LoVo (cell line): ENCODE data around the gene C12orf60.
A peak's percentile ranks its signal among the peaks of the same experiment; 100 is the strongest.
"Not testable (repeated sequence)": the region's sequence is repeated elsewhere in the genome, so short reads cannot be mapped to it uniquely, and the experiment has no call there.

ENCODE experiments used
- DNase-seq: peaks from one replicate; pipeline ENCODE4 v3.0.0-alpha.2; 2016; ENCODE audit warnings: low spot score

C12orf60 gene

GRCh38 chr12:14803011-14803829 lies at the start of gene C12orf60, which contains the start of gene WBP11:
TSS of gene C12orf60 (plus strand) at chr12:14803670. CDS start at chr12:14822936, 19,266 bp downstream.
TSS of gene WBP11 (minus strand) at chr12:14803478. CDS start at chr12:14801383, 2,095 bp downstream.
- peak; percentile 100 for DNase-seq

GRCh38 chr12:14756334-14757143 lies 46.9 kb upstream of the C12orf60 start:
- no peak for DNase-seq

GRCh38 chr12:14759711-14760280 lies 43.7 kb upstream of the C12orf60 start:
- not testable (repeated sequence) for DNase-seq

- no peak for DNase-seq
Measured at GRCh38 chr12:14765398-14765797, 38.1 kb upstream of the C12orf60 start.

- DNase-seq, result not testable (repeated sequence)
Measured at GRCh38 chr12:14766020-14766419, 37.5 kb upstream of the C12orf60 start.

- no peak for DNase-seq
Measured at GRCh38 chr12:14766649-14767215, 36.7 kb upstream of the C12orf60 start.

- DNase-seq, result no peak
Measured at GRCh38 chr12:14767617-14768016, 35.9 kb upstream of the C12orf60 start.

GRCh38 chr12:14768823-14769405 lies 34.6 kb upstream of the C12orf60 start:
- DNase-seq, result no peak

GRCh38 chr12:14769466-14769968 lies 34.0 kb upstream of the C12orf60 start:
- no peak for DNase-seq

GRCh38 chr12:14769969-14770495 lies 33.4 kb upstream of the C12orf60 start:
- DNase-seq, result peak; percentile 90

- peak; percentile 98 for DNase-seq
Measured at GRCh38 chr12:14770496-14771461, 32.7 kb upstream of the C12orf60 start.

- DNase-seq, result peak; percentile 57
Measured at GRCh38 chr12:14771651-14772137, 31.8 kb upstream of the C12orf60 start.

GRCh38 chr12:14772946-14773345 lies 30.5 kb upstream of the C12orf60 start:
- no peak for DNase-seq

- peak; percentile 27 for DNase-seq
Measured at GRCh38 chr12:14773685-14774073, 29.8 kb upstream of the C12orf60 start.

- peak; percentile 99 for DNase-seq
Measured at GRCh38 chr12:14774074-14774905, 29.2 kb upstream of the C12orf60 start.

- DNase-seq, result peak; percentile 68
Measured at GRCh38 chr12:14774906-14775635, 28.4 kb upstream of the C12orf60 start.

GRCh38 chr12:14775636-14775980 lies 27.9 kb upstream of the C12orf60 start:
- DNase-seq, result no peak

- peak; percentile 30 for DNase-seq
Measured at GRCh38 chr12:14776236-14776961, 27.1 kb upstream of the C12orf60 start.
